H7 (cell line): Measurements from ENCODE around the gene SPEN. TPM values are rescaled to one million over a fixed set of nuclear protein-coding genes. Genes with fewer than 3 reads are reported as not detected.
"Not testable (repeated sequence)": the region's sequence is repeated elsewhere in the genome, so short reads cannot be mapped to it uniquely, and the experiment has no call there.

ENCODE experiments used
- DNase-seq: peaks from one replicate; pipeline ENCODE4 v3.0.0; 2012
- H3K27me3 ChIP-seq: 2 replicates; pipeline ENCODE4 v1.6.0; 2011; ENCODE audit warnings: mild to moderate bottlenecking, low read length; ENCODE audit not compliant: control insufficient read depth, insufficient read depth
- H3K36me3 ChIP-seq: replicated peaks from 2 replicates; pipeline ENCODE4 v1.5.1; 2011; ENCODE audit warnings: low read length; ENCODE audit not compliant: control insufficient read depth, insufficient read depth
- H3K4me3 ChIP-seq: 2 replicates; pipeline ENCODE4 v1.5.1; 2011; ENCODE audit warnings: low read depth, mild to moderate bottlenecking, control low read depth, low read length, moderate library complexity; ENCODE audit not compliant: insufficient read depth
- total RNA-seq: library from RNA; depleted of rRNA; stranded (reverse); fragments of >200 nt; shearing (Covaris generic); gene quantifications from 2 replicates; pipeline ENCODE4 v1.2.3, GENCODE V29; 2014

Gene SPEN
- total RNA-seq, 1 experiment from 2014 or later, result 19.9 TPM

DNA sequence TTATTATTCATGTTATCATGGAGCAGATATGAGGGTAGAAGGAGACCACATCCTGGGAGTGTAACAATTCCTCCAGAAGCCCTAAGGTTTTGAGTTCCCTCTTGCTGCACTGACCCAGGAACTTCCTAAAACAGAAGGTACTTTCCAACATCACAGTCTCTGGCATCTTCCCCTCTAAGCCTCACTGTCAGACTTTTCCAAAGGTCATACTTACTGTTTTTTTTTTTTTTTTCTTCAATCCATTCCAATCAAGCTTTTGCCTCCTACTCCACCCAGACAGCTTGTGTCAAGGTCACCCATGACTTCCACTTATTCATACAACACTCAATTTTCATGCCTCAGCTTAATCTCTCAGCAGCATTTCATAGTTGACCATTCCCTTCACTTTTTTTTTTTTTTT is 21.7 kb upstream of the SPEN start:
- H3K4me3 ChIP-seq, result no peak overlapping the region
- peak; percentile 9 for DNase-seq
- no peaks in the 10 kb centered on the region for H3K27me3 ChIP-seq
- no peaks in the 10 kb centered on the region for H3K36me3 ChIP-seq

DNA sequence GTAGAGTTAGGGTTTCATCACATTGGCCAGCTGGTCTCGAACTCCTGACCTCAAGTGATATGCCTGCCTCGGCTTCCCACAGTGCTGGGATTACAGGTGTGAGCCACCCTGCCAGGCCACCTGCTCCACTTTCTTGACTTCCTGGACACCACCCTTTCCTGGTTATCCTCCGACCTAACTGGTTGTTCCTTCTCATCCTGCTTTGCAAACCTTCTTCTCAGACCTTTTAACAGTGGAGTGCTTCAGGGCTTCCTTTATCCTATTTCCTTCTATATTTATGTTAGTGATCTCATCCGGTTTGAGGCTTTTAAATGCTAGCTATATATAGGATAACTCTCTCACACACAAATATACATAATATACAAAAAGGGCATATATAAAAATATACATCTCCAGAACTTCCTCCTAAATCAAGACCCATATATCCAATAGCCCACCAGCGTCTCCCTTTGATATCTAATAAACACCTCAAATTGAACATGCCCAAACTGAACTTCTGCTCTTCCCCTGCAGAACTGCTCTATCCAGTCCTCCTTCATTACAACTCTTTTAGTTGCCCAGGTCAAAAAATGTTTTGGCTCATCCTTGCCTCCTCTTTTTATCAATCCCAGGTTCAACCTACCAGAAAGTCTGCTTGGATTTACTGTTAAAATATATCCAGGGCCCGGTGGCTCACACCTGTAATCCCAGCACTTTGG is 20.5 kb upstream of the SPEN start:
- Histone ChIP-seq H3K4me3 (no peak overlapping the region), H3K27me3 (no peaks in the 10 kb centered on the region), H3K36me3 (no peaks in the 10 kb centered on the region)
- no peak for DNase-seq

DNA sequence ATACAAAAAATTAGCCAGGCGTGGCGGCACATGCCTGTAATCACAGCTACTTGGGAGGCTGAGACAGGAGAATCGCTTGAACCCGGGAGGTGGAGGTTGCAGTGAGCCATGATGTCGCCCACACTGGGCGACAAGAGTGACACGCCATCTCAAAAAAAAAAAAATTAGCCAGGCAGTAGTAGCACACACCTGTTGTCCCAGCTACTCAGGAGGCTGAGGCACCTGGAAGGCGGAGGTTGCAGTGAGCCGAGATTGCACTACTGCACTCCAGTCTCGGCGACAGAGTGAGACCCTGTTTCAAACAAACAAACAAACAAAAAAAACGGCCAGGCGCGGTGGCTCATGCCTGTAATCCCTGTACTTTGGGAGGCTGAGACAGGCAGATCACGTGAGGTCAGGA is 19.9 kb upstream of the SPEN start:
- not testable (repeated sequence) for H3K27me3 ChIP-seq, DNase-seq, H3K4me3 ChIP-seq, H3K36me3 ChIP-seq

DNA sequence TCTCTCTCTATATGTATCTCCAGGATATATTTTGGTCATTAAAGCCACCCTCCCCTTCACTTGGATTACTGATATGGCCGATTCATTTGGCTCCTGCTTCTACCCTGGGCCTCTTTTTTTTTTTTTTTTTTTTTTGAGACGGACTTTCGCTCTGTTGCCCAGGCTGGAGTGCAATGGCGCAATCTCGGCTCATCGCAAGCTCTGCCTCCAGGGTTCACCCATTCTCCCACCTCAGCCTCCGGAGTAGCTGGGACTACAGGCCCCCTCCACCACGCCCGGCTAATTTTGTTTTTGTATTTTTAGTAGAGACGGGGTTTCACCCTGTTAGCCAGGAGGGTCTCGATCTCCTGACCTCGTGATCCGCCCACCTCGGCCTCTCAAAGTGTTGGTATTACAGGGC is 18.6 kb upstream of the SPEN start:
- not testable (repeated sequence) for H3K27me3 ChIP-seq, H3K36me3 ChIP-seq, H3K4me3 ChIP-seq, DNase-seq

DNA sequence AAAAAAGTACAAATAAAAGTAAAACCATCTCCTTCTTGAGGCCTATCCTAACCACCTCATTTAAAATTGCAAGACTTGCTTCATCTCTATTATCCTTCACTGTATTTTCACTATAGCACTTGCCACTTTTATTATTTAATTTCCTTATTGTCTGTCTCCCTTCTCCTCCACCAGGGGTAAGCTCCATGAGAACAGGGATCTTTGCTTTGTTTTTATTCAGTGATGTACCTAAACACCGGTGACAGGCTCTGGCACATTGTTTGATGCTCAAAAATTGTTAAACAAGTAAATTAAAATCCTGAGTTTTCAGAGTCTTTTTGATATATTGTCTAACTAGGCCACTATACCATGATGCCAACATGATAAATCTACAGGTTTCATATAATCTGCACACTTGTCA is 17.2 kb upstream of the SPEN start:
- H3K27me3 ChIP-seq, result no peaks in the 10 kb centered on the region
- no peaks in the 10 kb centered on the region for H3K36me3 ChIP-seq
- no peak overlapping the region for H3K4me3 ChIP-seq
- DNase-seq, result peak; percentile 59

DNA sequence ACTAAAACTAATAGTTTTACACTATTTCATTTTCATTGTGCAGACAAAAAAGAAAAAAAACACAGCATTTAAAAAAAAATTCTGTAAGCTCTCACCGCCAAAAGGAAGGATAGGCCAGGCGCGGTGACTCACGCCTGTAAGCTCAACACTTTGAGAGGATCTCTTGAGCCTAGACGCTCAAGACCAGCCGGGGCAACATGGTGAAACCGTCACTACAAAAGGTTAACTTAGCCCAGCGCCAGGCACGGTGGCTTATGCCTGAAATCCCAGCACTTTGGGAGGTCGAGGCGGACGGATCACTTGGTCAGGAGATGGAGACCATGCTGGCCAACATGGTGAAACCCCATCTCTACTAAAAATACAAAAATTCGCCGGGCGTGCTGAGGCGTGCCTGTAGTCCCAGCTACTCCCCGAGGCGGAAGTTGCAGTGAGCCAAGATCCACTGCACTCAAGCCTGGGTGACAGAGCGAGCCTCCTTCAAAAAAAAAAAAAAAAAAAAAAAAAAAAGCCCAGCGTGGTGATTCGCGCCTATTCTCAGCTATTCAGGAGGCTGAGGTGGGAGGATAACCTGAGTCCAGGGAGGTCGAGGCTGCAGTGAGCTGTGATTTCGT is 14.3 kb upstream of the SPEN start:
- DNase-seq, result no peak

DNA sequence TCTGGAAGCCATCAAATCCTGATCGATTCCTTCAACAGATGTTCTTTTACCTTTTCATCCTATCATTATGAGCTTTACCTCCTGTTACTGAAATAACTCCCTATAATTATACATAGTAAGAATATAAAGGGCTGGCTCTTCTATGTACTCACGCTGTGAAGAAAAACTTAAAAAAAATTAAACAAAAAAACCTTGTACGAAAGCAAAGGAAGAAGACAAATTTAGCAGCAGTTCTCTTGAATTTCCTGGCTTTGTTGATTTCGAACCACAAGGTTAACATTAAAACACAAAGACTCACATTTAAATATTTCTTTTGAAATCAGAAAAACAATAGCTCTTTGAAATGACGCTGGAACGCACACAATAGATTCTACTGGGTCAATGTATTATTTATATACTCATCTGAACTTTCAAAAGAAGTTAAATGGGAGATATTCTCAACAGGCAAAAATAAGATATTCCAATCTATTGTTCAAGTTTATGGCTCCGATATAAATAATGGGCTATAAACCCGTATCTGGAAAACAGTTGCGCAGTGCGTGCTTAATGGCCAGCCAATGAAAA is 13.6 kb upstream of the SPEN start:
- Histone ChIP-seq H3K27me3 (no peaks in the 10 kb centered on the region), H3K4me3 (peak overlapping the region; percentile 93), H3K36me3 (no peaks in the 10 kb centered on the region)
- peak; percentile 22 for DNase-seq

More for the DNA sequence above, 14.3 kb upstream of the SPEN start:
- no peak overlapping the region for H3K4me3 ChIP-seq
- H3K27me3 ChIP-seq, result no peaks in the 10 kb centered on the region
- H3K36me3 ChIP-seq, result no peaks in the 10 kb centered on the region

DNA sequence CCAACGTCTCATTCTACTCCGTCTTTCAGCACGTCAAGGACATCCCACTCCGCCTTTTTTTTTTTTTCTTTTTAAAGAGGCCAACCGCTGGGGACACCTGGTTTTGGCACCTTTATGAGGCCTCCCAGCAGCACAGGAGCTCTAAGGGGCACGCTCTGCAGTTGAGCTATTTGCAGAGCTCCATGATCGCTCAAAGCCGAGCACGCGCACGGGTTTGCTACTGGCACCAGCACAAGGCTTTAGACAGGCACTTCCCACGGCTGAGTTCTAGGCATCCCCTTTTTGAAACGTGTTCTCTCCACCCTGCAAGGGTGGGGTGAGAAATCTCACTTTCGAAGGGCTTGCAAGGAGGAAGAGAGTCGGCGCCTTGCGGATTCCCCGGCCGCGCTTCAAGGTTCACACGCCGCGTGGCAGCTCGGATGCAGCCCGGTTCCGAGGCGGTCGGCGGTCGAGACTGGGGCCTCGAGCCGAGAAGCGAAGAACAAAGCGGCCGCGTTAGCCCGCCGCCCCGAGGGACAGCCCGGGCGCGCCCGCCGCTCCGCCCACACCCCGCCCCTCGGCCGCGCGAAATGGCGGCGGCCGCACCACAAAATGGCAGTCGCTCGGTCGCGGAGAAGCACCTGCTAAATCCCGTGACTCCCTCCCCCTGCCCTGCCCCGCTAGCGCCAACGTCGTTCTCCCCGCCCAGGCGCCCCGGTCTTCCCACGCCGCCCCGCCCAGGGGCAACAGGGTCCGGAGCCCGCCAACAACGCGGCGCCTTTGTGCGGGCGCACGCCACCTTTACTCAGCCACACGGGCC is 12.9 kb upstream of the SPEN start:
- Histone ChIP-seq H3K36me3 (no peaks in the 10 kb centered on the region), H3K4me3 (peak overlapping the region; percentile 93), H3K27me3 (no peaks in the 10 kb centered on the region)
- peak; percentile 95 for DNase-seq

DNA sequence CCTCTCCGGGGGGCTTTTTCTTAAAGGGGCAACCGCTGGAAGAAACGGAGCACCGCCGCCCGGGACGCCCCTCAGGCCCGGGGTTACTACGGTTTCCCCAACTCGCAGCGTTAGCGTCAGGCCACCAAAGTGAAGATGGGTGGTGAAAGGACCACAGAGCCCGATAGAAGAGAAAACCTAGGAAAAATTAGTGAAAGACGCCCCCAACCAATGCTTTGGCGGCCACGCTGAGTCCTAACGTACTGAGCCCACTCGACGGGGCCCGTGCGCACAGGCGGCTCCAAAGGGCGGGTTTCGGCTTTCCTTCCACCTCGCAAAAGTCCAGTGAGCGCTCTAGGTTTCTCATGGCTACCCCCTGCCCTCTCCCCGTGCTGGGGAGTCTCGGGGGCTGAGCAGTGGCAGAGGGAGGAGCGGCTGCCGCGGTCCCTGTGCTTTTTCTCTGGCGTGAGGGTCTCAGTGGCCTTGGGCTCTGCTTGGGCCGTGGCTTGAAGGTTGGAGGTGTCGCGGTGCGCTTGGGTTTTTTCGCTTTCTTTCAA is 12.2 kb upstream of the SPEN start:
- peak overlapping the region; percentile 93 for H3K4me3 ChIP-seq
- no peak for DNase-seq
- H3K36me3 ChIP-seq, result no peaks in the 10 kb centered on the region
- no peaks in the 10 kb centered on the region for H3K27me3 ChIP-seq

DNA sequence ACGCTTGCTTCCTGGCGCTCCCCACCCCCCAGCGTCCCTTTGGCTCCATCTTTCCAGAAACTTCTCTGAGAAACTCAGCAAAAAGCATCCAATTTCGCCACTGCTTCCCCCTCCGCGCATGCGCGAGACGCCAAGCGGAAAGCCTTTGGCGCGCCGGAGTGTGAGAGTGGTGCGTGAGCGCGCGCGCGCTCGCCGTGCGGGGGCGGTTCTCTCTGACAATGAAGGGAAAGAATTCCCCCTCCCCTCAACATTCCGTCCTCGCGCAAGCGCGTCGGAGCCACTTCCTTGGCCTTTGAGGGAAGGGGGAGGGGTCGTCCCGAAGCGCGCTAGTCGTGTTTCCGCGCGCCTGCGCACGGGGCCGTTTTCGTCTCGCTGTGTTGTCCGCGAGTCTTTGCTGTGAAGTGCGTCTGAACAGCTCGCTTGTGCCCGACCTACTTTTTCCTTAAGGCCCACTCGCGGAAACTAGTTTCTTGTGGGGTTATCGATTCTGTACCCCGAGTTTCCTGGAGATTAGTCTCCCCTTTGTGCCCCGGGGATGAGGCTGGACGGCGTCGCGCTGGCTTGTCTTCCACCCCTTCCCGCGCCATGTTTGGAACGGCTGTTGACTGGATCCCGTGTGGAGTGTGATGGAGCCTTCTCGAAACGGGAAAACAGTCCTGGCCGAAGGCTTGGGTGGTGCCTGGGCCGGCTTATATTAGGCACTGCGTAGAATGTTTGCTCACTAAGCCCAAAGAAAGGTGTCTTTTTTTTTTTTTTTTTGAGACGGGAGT is 11.6 kb upstream of the SPEN start:
- DNase-seq, result peak; percentile 96
- Histone ChIP-seq H3K4me3 (peak overlapping the region; percentile 93), H3K36me3 (no peaks in the 10 kb centered on the region), H3K27me3 (no peaks in the 10 kb centered on the region)

DNA sequence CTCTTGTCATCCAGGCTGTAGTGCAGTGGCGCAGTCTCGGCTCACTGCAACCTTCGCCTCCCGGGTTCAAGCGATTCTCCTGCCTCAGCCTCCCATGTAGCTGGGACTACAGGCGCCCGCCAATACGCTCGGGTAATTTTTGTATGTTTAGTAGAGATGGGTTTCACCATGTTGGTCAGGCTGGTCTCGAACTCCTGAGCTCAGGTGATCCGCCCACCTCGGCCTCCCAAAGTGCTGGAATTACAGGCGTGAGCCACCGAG is 11.1 kb upstream of the SPEN start:
- not testable (repeated sequence) for H3K36me3 ChIP-seq, DNase-seq, H3K27me3 ChIP-seq
- peak overlapping the region; percentile 93 for H3K4me3 ChIP-seq

DNA sequence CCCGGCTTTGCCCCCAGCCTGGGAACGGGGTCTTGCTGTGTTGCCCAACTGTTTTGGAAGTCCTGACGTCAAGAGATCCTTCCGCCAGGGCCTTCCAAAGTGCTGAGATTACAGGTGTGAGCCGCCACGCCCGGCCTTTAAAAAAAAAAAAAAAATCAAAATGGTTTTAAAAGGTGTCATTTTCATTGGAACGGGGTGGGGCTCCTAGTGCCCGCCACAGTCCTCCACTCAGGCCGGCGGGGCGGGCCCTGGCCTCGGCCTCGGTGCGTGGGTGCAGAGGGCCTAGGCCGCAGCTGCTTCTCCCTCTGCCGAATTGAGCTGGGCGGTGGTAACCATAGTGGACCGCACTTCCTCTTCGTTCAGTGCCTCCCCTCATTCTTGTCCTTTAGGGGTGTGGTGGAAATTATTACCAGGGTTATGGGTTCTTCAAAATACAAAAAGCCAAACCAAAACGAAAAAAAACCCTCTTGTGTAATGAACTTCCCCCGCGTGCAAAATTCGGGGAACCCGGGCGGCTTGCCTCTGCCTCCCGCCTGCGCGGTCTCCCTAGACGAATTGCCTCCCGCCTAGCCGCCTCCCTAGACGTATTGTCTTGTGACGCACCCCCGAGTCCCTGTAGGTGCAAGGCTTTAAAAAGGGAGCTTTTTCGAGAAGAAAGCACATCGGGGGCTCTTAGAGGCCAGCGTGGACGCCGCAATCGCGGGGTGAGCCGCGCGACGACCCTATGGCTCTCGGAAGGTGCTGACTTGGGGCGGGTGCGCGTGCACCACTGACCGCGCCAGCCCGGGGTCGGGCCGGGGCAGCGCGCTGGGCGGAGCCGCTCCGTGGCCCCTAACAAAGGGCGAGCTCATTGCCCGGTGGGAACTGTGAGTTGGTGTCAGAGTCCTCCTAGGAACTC is 10.5 kb upstream of the SPEN start:
- peak; percentile 56 for DNase-seq
- no peaks in the 10 kb centered on the region for H3K36me3 ChIP-seq
- H3K4me3 ChIP-seq, result peak overlapping the region; percentile 16; the same call in 1 of the 2 replicates
- no peaks in the 10 kb centered on the region for H3K27me3 ChIP-seq

DNA sequence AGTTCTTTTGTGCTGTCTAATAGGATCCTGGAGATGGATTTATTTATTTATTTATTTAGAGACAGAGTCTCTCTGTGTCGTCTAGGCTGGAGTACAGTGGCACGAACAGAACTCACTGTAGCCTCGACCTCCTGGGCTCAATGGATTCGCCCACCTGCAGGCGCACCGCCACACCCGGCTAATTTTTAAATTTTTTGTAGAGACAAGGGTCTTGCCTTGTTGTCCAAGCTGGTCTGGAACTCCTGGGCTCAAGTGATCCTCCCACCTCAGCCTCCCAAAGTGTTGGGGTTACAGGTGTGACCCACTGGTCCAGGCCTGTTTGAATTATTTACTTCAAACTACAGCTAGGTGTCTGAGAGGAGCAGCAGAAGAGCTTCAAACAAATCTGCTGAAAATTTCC is 9.6 kb upstream of the SPEN start:
- DNase-seq, result no peak
- Histone ChIP-seq H3K36me3 (no peaks in the 10 kb centered on the region), H3K27me3 (no peaks in the 10 kb centered on the region), H3K4me3 (no peak overlapping the region)
